ENCODE results near the gene RHO.

GRCh38 chr3:129543999-129544398 is 15.6 kb downstream of the RHO start:
- TF ChIP-seq CTCF (IDR thresholded peaks at IDR 0.05; ENCODE audit: insufficient read depth, low read length, poor library complexity, severe bottlenecking) (no peak), EZH2phosphoT487 (conservative IDR thresholded peaks at IDR 0.05; ENCODE audit: low read length) (no peak)
